ENCODE measurements around the gene CAPN8.
A peak's percentile ranks its signal among the peaks of the same experiment; 100 is the strongest.

Gene CAPN8

GRCh38 chr1:223642237-223642636 is 23.3 kb downstream of the CAPN8 start:
- H3K4me1 ChIP-seq (ENCODE audit: control insufficient read depth, insufficient read depth, low read length, poor library complexity, severe bottlenecking): no peaks in the 10 kb centered on the region
- no peak for DNase-seq
- H3K27ac ChIP-seq (ENCODE audit: insufficient read depth, low read length, poor library complexity, severe bottlenecking): no peak overlapping the region
- H3K9me3 ChIP-seq (ENCODE audit: control insufficient read depth, low read length): peaks cover 11% of the 10 kb centered on the region
- H3K27me3 ChIP-seq (replicated peaks; ENCODE audit: control insufficient read depth, insufficient read depth, low read length, poor library complexity, severe bottlenecking): no peaks in the 10 kb centered on the region
- no peaks in the 10 kb centered on the region for H3K36me3 ChIP-seq (ENCODE audit: control insufficient read depth, insufficient read depth, low read length)
- no peak overlapping the region for H3K4me3 ChIP-seq (ENCODE audit: insufficient read depth, low read depth, low read length, poor library complexity, severe bottlenecking)

GRCh38 chr1:223641523-223642039 is 23.9 kb downstream of the CAPN8 start:
- H3K36me3 ChIP-seq (ENCODE audit: control insufficient read depth, insufficient read depth, low read length): no peaks in the 10 kb centered on the region
- H3K4me3 ChIP-seq (ENCODE audit: insufficient read depth, low read depth, low read length, poor library complexity, severe bottlenecking): no peak overlapping the region
- DNase-seq: no peak
- no peaks in the 10 kb centered on the region for H3K27me3 ChIP-seq (replicated peaks; ENCODE audit: control insufficient read depth, insufficient read depth, low read length, poor library complexity, severe bottlenecking)
- peaks cover 11% of the 10 kb centered on the region for H3K9me3 ChIP-seq (ENCODE audit: control insufficient read depth, low read length)
- H3K4me1 ChIP-seq (ENCODE audit: control insufficient read depth, insufficient read depth, low read length, poor library complexity, severe bottlenecking): no peaks in the 10 kb centered on the region
- no peak overlapping the region for H3K27ac ChIP-seq (ENCODE audit: insufficient read depth, low read length, poor library complexity, severe bottlenecking)

DNA sequence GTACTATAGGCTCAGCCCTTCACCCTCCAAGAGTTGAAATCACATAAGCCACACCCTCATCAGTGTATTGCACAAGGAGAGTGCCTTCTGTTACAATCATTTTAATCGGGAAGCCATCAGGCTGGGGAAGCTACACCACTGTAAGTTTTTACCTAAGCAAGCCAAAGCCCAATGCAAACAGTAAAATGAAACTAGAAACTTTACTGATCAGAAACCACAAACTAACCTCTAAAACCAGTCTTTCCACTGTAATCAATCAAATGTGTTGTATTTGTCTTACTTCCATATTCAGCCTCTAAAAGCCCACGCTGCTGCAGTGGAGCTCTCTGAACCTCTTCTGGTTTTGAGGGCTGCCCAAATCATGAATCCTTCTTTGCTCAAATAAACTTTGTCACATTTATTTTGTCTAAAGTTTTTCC is 26.2 kb downstream of the CAPN8 start:
- no peaks in the 10 kb centered on the region for H3K36me3 ChIP-seq (ENCODE audit: control insufficient read depth, insufficient read depth, low read length)
- no peak for DNase-seq
- no peak overlapping the region for H3K4me3 ChIP-seq (ENCODE audit: insufficient read depth, low read depth, low read length, poor library complexity, severe bottlenecking)
- H3K27ac ChIP-seq (ENCODE audit: insufficient read depth, low read length, poor library complexity, severe bottlenecking): no peak overlapping the region
- peaks cover 11% of the 10 kb centered on the region for H3K9me3 ChIP-seq (ENCODE audit: control insufficient read depth, low read length)
- no peaks in the 10 kb centered on the region for H3K4me1 ChIP-seq (ENCODE audit: control insufficient read depth, insufficient read depth, low read length, poor library complexity, severe bottlenecking)
- no peaks in the 10 kb centered on the region for H3K27me3 ChIP-seq (replicated peaks; ENCODE audit: control insufficient read depth, insufficient read depth, low read length, poor library complexity, severe bottlenecking)

GRCh38 chr1:223635236-223635635 is 30.3 kb downstream of the CAPN8 start:
- Histone ChIP-seq H3K4me3 (ENCODE audit: insufficient read depth, low read depth, low read length, poor library complexity, severe bottlenecking) (no peak overlapping the region), H3K4me1 (ENCODE audit: control insufficient read depth, insufficient read depth, low read length, poor library complexity, severe bottlenecking) (no peaks in the 10 kb centered on the region), H3K36me3 (ENCODE audit: control insufficient read depth, insufficient read depth, low read length) (no peaks in the 10 kb centered on the region), H3K27ac (ENCODE audit: insufficient read depth, low read length, poor library complexity, severe bottlenecking) (no peak overlapping the region), H3K27me3 (replicated peaks; ENCODE audit: control insufficient read depth, insufficient read depth, low read length, poor library complexity, severe bottlenecking) (no peaks in the 10 kb centered on the region), H3K9me3 (ENCODE audit: control insufficient read depth, low read length) (peaks cover 7% of the 10 kb centered on the region)
- no peak for DNase-seq

GRCh38 chr1:223634423-223634822 is 31.1 kb downstream of the CAPN8 start:
- no peak for DNase-seq
- H3K27ac ChIP-seq (ENCODE audit: insufficient read depth, low read length, poor library complexity, severe bottlenecking): no peak overlapping the region
- no peaks in the 10 kb centered on the region for H3K27me3 ChIP-seq (replicated peaks; ENCODE audit: control insufficient read depth, insufficient read depth, low read length, poor library complexity, severe bottlenecking)
- H3K4me3 ChIP-seq (ENCODE audit: insufficient read depth, low read depth, low read length, poor library complexity, severe bottlenecking): no peak overlapping the region
- no peaks in the 10 kb centered on the region for H3K36me3 ChIP-seq (ENCODE audit: control insufficient read depth, insufficient read depth, low read length)
- H3K9me3 ChIP-seq (ENCODE audit: control insufficient read depth, low read length): peaks cover under 1% of the 10 kb centered on the region
- no peaks in the 10 kb centered on the region for H3K4me1 ChIP-seq (ENCODE audit: control insufficient read depth, insufficient read depth, low read length, poor library complexity, severe bottlenecking)

- DNase-seq: no peak
- no peak overlapping the region for H3K27ac ChIP-seq (ENCODE audit: insufficient read depth, low read length, poor library complexity, severe bottlenecking)
- no peaks in the 10 kb centered on the region for H3K36me3 ChIP-seq (ENCODE audit: control insufficient read depth, insufficient read depth, low read length)
- no peaks in the 10 kb centered on the region for H3K27me3 ChIP-seq (replicated peaks; ENCODE audit: control insufficient read depth, insufficient read depth, low read length, poor library complexity, severe bottlenecking)
- H3K4me1 ChIP-seq (ENCODE audit: control insufficient read depth, insufficient read depth, low read length, poor library complexity, severe bottlenecking): no peaks in the 10 kb centered on the region
- H3K4me3 ChIP-seq (ENCODE audit: insufficient read depth, low read depth, low read length, poor library complexity, severe bottlenecking): no peak overlapping the region
- no peaks in the 10 kb centered on the region for H3K9me3 ChIP-seq (ENCODE audit: control insufficient read depth, low read length)
Measured at GRCh38 chr1:223631956-223632355, 33.5 kb downstream of the CAPN8 start.

DNA sequence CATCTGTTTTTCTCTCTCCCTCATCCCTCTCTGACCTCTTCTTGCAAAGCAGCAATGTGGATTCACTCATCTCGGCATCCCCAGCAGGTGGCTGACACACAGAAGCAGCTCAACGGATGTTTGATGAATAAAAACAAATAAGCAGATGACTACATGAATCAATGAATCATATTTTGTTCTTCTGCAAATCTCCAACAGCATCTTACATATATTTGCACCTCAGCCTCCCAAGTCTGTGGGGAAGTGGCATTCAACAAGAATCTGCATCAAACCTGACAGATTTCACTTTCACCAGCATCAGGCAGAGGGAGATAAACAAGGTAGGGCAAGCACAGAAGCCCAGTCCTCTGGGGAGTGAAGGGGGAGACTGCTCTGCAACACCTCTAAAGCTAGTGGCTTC is 34.0 kb downstream of the CAPN8 start:
- Histone ChIP-seq H3K9me3 (ENCODE audit: control insufficient read depth, low read length) (no peaks in the 10 kb centered on the region), H3K27ac (ENCODE audit: insufficient read depth, low read length, poor library complexity, severe bottlenecking) (no peak overlapping the region), H3K4me1 (ENCODE audit: control insufficient read depth, insufficient read depth, low read length, poor library complexity, severe bottlenecking) (no peaks in the 10 kb centered on the region), H3K4me3 (ENCODE audit: insufficient read depth, low read depth, low read length, poor library complexity, severe bottlenecking) (no peak overlapping the region), H3K36me3 (ENCODE audit: control insufficient read depth, insufficient read depth, low read length) (no peaks in the 10 kb centered on the region), H3K27me3 (replicated peaks; ENCODE audit: control insufficient read depth, insufficient read depth, low read length, poor library complexity, severe bottlenecking) (no peaks in the 10 kb centered on the region)
- DNase-seq: no peak

GRCh38 chr1:223629126-223629457 is 36.4 kb downstream of the CAPN8 start:
- Histone ChIP-seq H3K4me3 (ENCODE audit: insufficient read depth, low read depth, low read length, poor library complexity, severe bottlenecking) (no peak overlapping the region), H3K27ac (ENCODE audit: insufficient read depth, low read length, poor library complexity, severe bottlenecking) (no peak overlapping the region), H3K4me1 (ENCODE audit: control insufficient read depth, insufficient read depth, low read length, poor library complexity, severe bottlenecking) (no peaks in the 10 kb centered on the region), H3K36me3 (ENCODE audit: control insufficient read depth, insufficient read depth, low read length) (no peaks in the 10 kb centered on the region), H3K27me3 (replicated peaks; ENCODE audit: control insufficient read depth, insufficient read depth, low read length, poor library complexity, severe bottlenecking) (no peaks in the 10 kb centered on the region), H3K9me3 (ENCODE audit: control insufficient read depth, low read length) (no peaks in the 10 kb centered on the region)
- no peak for DNase-seq

DNA sequence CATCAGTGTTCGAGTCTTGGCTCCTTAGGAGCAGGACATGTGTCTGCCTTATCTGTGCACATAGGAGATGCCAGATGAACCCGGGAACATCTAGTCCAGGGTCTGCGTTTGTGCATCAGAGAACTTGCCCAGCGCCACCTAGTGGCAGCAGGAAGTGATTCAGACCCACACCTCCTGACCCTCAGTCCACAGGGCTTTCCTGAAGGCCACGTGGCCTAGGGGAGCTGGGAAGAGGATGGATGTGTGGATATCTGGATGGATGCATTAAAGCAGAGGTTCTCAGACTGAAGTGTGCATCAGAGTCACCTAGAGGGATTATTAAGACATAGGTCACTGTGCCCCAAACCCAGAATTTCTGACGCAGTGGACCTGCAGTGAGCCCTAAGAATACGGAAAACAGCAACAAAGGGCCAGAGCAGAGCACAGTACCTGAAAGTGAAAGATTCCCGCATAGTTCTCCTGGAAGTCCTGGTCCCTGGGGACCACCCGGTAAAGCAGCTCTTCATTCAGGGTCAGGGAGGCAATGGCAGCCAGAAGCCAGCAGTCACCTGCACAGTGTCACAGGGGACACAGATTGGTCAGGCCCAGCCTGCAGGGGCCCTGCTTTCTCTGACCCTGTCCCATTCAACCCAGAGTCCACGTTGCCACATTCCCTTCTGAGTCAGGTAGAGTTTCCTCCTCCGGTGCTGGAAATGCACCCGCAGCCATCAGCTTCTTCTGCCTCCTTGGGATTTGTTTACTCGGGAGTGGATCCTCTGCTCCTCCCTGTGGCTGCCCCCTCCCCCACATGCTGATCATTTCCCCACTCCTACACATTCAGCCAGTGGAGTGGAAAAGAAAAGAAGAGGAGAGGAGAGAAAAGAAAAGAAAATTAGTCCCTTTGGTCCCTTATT is 37.0 kb downstream of the CAPN8 start:
- Histone ChIP-seq H3K27ac (ENCODE audit: insufficient read depth, low read length, poor library complexity, severe bottlenecking) (no peak overlapping the region), H3K4me3 (ENCODE audit: insufficient read depth, low read depth, low read length, poor library complexity, severe bottlenecking) (no peak overlapping the region), H3K4me1 (ENCODE audit: control insufficient read depth, insufficient read depth, low read length, poor library complexity, severe bottlenecking) (no peaks in the 10 kb centered on the region), H3K27me3 (replicated peaks; ENCODE audit: control insufficient read depth, insufficient read depth, low read length, poor library complexity, severe bottlenecking) (no peaks in the 10 kb centered on the region), H3K36me3 (ENCODE audit: control insufficient read depth, insufficient read depth, low read length) (no peaks in the 10 kb centered on the region), H3K9me3 (ENCODE audit: control insufficient read depth, low read length) (no peaks in the 10 kb centered on the region)
- DNase-seq: peak in 1 of 3 donors; percentile 15

DNA sequence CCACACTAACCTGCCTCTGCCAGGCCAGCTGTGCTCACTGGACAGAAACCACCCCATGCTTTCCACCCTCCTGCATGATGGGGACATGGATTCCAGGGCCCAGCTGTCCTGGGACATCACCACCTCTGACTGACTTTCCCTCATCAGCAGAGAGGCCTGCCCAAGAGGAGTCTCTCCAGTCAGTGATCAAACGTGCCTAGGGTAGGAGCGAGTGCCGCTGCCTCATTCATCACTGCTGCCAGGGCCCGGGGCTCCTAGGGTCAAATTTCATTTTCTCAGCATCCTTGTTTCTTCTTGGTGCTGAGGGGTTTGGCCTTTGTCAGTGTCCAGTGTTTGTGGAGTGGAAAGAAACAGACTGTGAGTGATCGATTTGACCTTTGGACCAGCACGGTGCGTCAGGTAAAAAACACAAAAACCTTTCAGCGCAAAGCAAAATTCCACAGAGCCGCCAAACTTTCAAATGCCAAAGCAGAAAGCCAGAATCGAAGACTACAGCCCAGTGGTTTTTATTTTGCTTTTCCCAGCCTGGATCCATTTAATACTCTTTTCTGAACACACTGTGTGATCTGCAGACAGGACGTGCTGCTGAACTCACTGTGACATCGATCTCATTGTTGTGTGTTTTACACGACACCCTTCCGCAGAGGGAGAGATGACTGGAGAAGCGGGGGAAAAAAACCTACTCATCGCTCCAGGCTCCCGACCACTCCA is 43.2 kb downstream of the CAPN8 start:
- Histone ChIP-seq H3K4me3 (ENCODE audit: insufficient read depth, low read depth, low read length, poor library complexity, severe bottlenecking) (no peak overlapping the region), H3K27me3 (replicated peaks; ENCODE audit: control insufficient read depth, insufficient read depth, low read length, poor library complexity, severe bottlenecking) (no peaks in the 10 kb centered on the region), H3K36me3 (ENCODE audit: control insufficient read depth, insufficient read depth, low read length) (no peaks in the 10 kb centered on the region), H3K4me1 (ENCODE audit: control insufficient read depth, insufficient read depth, low read length, poor library complexity, severe bottlenecking) (no peaks in the 10 kb centered on the region), H3K9me3 (ENCODE audit: control insufficient read depth, low read length) (no peaks in the 10 kb centered on the region), H3K27ac (ENCODE audit: insufficient read depth, low read length, poor library complexity, severe bottlenecking) (no peak overlapping the region)
- no peak for DNase-seq

Measured in effector memory CD4-positive, alpha-beta T cell (primary cell).